OCI-LY1 (cell line): Measurements from ENCODE around the gene SALL3.

Source experiments
- H2AFZ ChIP-seq: fragments of 200-600 bp; sonication (generic), shearing (Covaris generic); 2 replicates; pipeline ENCODE4 v1.6.0; 2014; ENCODE audit warnings: antibody characterized with exemption, mild to moderate bottlenecking, low read length
- H3F3A ChIP-seq: fragments of 200-600 bp; sonication (generic), shearing (Covaris generic); 2 replicates; pipeline ENCODE4 v1.6.0; 2014; ENCODE audit warnings: mild to moderate bottlenecking, antibody characterized with exemption, low read length, moderate library complexity; ENCODE audit not compliant: insufficient read depth
- H3K27ac ChIP-seq: fragments of 200-600 bp; sonication (generic); 2 replicates; pipeline ENCODE4 v1.5.1; 2014; ENCODE audit warnings: low read length, mixed run types, mild to moderate bottlenecking, low read depth; ENCODE audit not compliant: poor library complexity, severe bottlenecking
- H3K27me3 ChIP-seq: fragments of 200-600 bp; sonication (generic); 2 replicates; pipeline ENCODE4 v1.6.0; 2014; ENCODE audit warnings: antibody characterized with exemption, mild to moderate bottlenecking, low read length, moderate library complexity; ENCODE audit not compliant: insufficient read depth
- H3K36me3 ChIP-seq: fragments of 200-600 bp; sonication (generic); 2 replicates; pipeline ENCODE4 v1.6.1; 2014; ENCODE audit warnings: mild to moderate bottlenecking, antibody characterized with exemption, low read length, moderate library complexity, mixed read lengths; ENCODE audit not compliant: insufficient read depth
- H3K4me1 ChIP-seq: fragments of 200-600 bp; sonication (generic); 2 replicates; pipeline ENCODE4 v1.5.1; 2014; ENCODE audit warnings: mild to moderate bottlenecking, low read length, moderate library complexity; ENCODE audit not compliant: insufficient read depth, severe bottlenecking
- H3K4me2 ChIP-seq: fragments of 200-600 bp; sonication (generic), shearing (Covaris generic); 2 replicates; pipeline ENCODE4 v1.6.1; 2014; ENCODE audit warnings: low read length
- H3K4me3 ChIP-seq: fragments of 200-600 bp; sonication (generic); 2 replicates; pipeline ENCODE4 v1.5.1; 2014; ENCODE audit warnings: low read length, low read depth, mild to moderate bottlenecking, mixed read lengths; ENCODE audit not compliant: poor library complexity, severe bottlenecking
- H3K79me2 ChIP-seq: fragments of 200-600 bp; shearing (Covaris generic); 2 replicates; pipeline ENCODE4 v1.6.1; 2016; ENCODE audit warnings: mixed run types, low read length, mixed read lengths; ENCODE audit not compliant: insufficient read depth
- H3K9ac ChIP-seq: fragments of 200-600 bp; sonication (generic), shearing (Covaris generic); 2 replicates; pipeline ENCODE4 v1.6.1; 2014; ENCODE audit warnings: mild to moderate bottlenecking, low read length, mixed read lengths
- H3K9me2 ChIP-seq: fragments of 200-600 bp; sonication (generic), shearing (Covaris generic); 2 replicates; pipeline ENCODE4 v1.6.1; 2014; ENCODE audit warnings: low read depth, mild to moderate bottlenecking, low read length, mixed read lengths
- H3K9me3 ChIP-seq: fragments of 200-600 bp; shearing (Covaris generic); 2 replicates; pipeline ENCODE4 v1.6.1; 2014; ENCODE audit warnings: low read length, mixed read lengths
- H4K20me1 ChIP-seq: fragments of 200-600 bp; sonication (generic), shearing (Covaris generic); 2 replicates; pipeline ENCODE4 v1.6.0; 2016; ENCODE audit warnings: mild to moderate bottlenecking, low read length; ENCODE audit not compliant: insufficient read depth
- CTCF ChIP-seq: fragments of 200-600 bp; sonication (generic), shearing (Covaris generic); IDR thresholded peaks from 2 replicates; pipeline ENCODE4 v1.5.1; 2017; ENCODE audit warnings: mild to moderate bottlenecking, antibody characterized with exemption, low read length, moderate library complexity, mixed read lengths
- EZH2 ChIP-seq: fragments of 200-600 bp; sonication (generic), shearing (Covaris generic); IDR thresholded peaks from 2 replicates; pipeline ENCODE4 v1.8.0; 2017; ENCODE audit warnings: borderline replicate concordance, mixed run types, mild to moderate bottlenecking, antibody characterized with exemption, low read length, moderate library complexity, mixed read lengths

SALL3 gene

GRCh38 chr18:78975292-78975691 lies 4.3 kb upstream of the SALL3 start:
- H3K9ac ChIP-seq = no peak overlapping the region
- no peaks in the 10 kb centered on the region for H3F3A ChIP-seq
- H3K27me3 ChIP-seq = no peaks in the 10 kb centered on the region
- H3K4me2 ChIP-seq = no peak overlapping the region
- TF ChIP-seq EZH2 = no peak
- no peak for TF ChIP-seq CTCF
- no peak overlapping the region for H3K4me3 ChIP-seq
- H3K4me1 ChIP-seq = no peaks in the 10 kb centered on the region
- H3K9me2 ChIP-seq = no peaks in the 10 kb centered on the region
- no peaks in the 10 kb centered on the region for H3K79me2 ChIP-seq
- no peak overlapping the region for H2AFZ ChIP-seq
- no peak overlapping the region for H3K27ac ChIP-seq
- H3K36me3 ChIP-seq = no peaks in the 10 kb centered on the region
- no peaks in the 10 kb centered on the region for H4K20me1 ChIP-seq
- no peaks in the 10 kb centered on the region for H3K9me3 ChIP-seq

GRCh38 chr18:78975699-78976335 lies 3.8 kb upstream of the SALL3 start:
- H3K27me3 ChIP-seq = no peaks in the 10 kb centered on the region
- no peaks in the 10 kb centered on the region for H4K20me1 ChIP-seq
- no peaks in the 10 kb centered on the region for H3K9me2 ChIP-seq
- H3K27ac ChIP-seq = no peak overlapping the region
- no peak overlapping the region for H3K4me3 ChIP-seq
- no peaks in the 10 kb centered on the region for H3K79me2 ChIP-seq
- H3K9me3 ChIP-seq = no peaks in the 10 kb centered on the region
- H3K4me2 ChIP-seq = no peak overlapping the region
- H3F3A ChIP-seq = no peaks in the 10 kb centered on the region
- TF ChIP-seq EZH2 = no peak
- TF ChIP-seq CTCF = no peak
- H3K9ac ChIP-seq = no peak overlapping the region
- H3K4me1 ChIP-seq = no peaks in the 10 kb centered on the region
- H3K36me3 ChIP-seq = no peaks in the 10 kb centered on the region
- no peak overlapping the region for H2AFZ ChIP-seq

- H3F3A ChIP-seq = no peaks in the 10 kb centered on the region
- no peak overlapping the region for H3K27ac ChIP-seq
- H3K4me3 ChIP-seq = no peak overlapping the region
- H3K79me2 ChIP-seq = no peaks in the 10 kb centered on the region
- no peak overlapping the region for H3K4me2 ChIP-seq
- H4K20me1 ChIP-seq = no peaks in the 10 kb centered on the region
- H3K9me2 ChIP-seq = no peaks in the 10 kb centered on the region
- H3K9ac ChIP-seq = no peak overlapping the region
- no peaks in the 10 kb centered on the region for H3K27me3 ChIP-seq
- no peak for TF ChIP-seq CTCF
- no peak for TF ChIP-seq EZH2
- no peaks in the 10 kb centered on the region for H3K9me3 ChIP-seq
- H2AFZ ChIP-seq = no peak overlapping the region
- no peaks in the 10 kb centered on the region for H3K4me1 ChIP-seq
- H3K36me3 ChIP-seq = no peaks in the 10 kb centered on the region
These were observed 2.6 kb upstream of the SALL3 start for GRCh38 chr18:78976765-78977636.
